SU-DHL-6 (cell line): Measurements from ENCODE around the gene PLA2G4F.

Experiments
- H2AFZ ChIP-seq: fragments of 200-600 bp; sonication (generic); 2 replicates; pipeline ENCODE4 v1.6.1; 2014; ENCODE audit warnings: low read depth, mild to moderate bottlenecking, moderate library complexity, mixed read lengths, antibody characterized with exemption, low read length; ENCODE audit not compliant: severe bottlenecking
- H3F3A ChIP-seq: fragments of 200-600 bp; shearing (Covaris generic); 2 replicates; pipeline ENCODE4 v1.6.0; 2016; ENCODE audit warnings: antibody characterized with exemption, mild to moderate bottlenecking; ENCODE audit not compliant: insufficient read depth
- H3K27ac ChIP-seq: fragments of 200-600 bp; sonication (generic); 2 replicates; pipeline ENCODE4 v1.5.1; 2016; ENCODE audit warnings: low read depth, mild to moderate bottlenecking, low read length, moderate library complexity, mixed read lengths
- H3K27me3 ChIP-seq: fragments of 200-600 bp; sonication (generic), shearing (Covaris generic); 2 replicates; pipeline ENCODE4 v1.6.0; 2014; ENCODE audit warnings: mild to moderate bottlenecking, low read length
- H3K36me3 ChIP-seq: fragments of 200-600 bp; sonication (generic); 2 replicates; pipeline ENCODE4 v1.6.1; 2014; ENCODE audit warnings: mild to moderate bottlenecking, low read length, mixed read lengths
- H3K4me2 ChIP-seq: fragments of 300-600, 200-600 bp; shearing (Covaris generic), sonication (generic); 2 replicates; pipeline ENCODE4 v1.6.0; 2014; ENCODE audit warnings: low read length, low read depth, mild to moderate bottlenecking; ENCODE audit not compliant: poor library complexity, severe bottlenecking
- H3K4me3 ChIP-seq: fragments of 200-600 bp; sonication (generic); 2 replicates; pipeline ENCODE4 v1.5.1; 2014; ENCODE audit warnings: antibody characterized with exemption, low read length, mild to moderate bottlenecking, mixed read lengths; ENCODE audit not compliant: insufficient read depth, poor library complexity, severe bottlenecking
- H3K79me2 ChIP-seq: fragments of 200-600 bp; sonication (generic); 2 replicates; pipeline ENCODE4 v1.6.1; 2014; ENCODE audit warnings: mild to moderate bottlenecking, low read length, moderate library complexity; ENCODE audit not compliant: insufficient read depth
- H3K9ac ChIP-seq: fragments of 200-600 bp; sonication (generic); 2 replicates; pipeline ENCODE4 v1.7.0; 2014; ENCODE audit warnings: mild to moderate bottlenecking, low read length
- H3K9me2 ChIP-seq: fragments of 200-600 bp; sonication (generic); replicated peaks from 2 replicates; pipeline ENCODE4 v1.6.1; 2014; ENCODE audit warnings: low read length; ENCODE audit not compliant: insufficient read depth
- H3K9me3 ChIP-seq: fragments of 200-600 bp; sonication (generic); 2 replicates; pipeline ENCODE4 v1.6.1; 2014; ENCODE audit warnings: low read length, mixed read lengths; ENCODE audit not compliant: insufficient read depth
- H4K20me1 ChIP-seq: fragments of 200-600 bp; sonication (generic); 2 replicates; pipeline ENCODE4 v1.6.1; 2014; ENCODE audit warnings: low read depth, mild to moderate bottlenecking, antibody characterized with exemption, low read length, moderate library complexity, mixed read lengths
- EZH2phosphoT487 ChIP-seq: fragments of 200-600 bp; sonication (generic), shearing (Covaris generic); conservative IDR thresholded peaks from 2 replicates; pipeline ENCODE4 v1.6.1; 2018; ENCODE audit warnings: mild to moderate bottlenecking, antibody characterized with exemption, low read length, moderate library complexity, mixed read lengths
- TF ChIP-seq, protein P1 (sequence below): fragments of 200-600 bp; sonication (generic); IDR thresholded peaks from one replicate; pipeline ENCODE4 v1.5.1; 2017; ENCODE audit warnings: antibody characterized with exemption, mild to moderate bottlenecking, low read length, moderate library complexity; ENCODE audit not compliant: insufficient read depth, poor library complexity, severe bottlenecking

Gene PLA2G4F

DNA sequence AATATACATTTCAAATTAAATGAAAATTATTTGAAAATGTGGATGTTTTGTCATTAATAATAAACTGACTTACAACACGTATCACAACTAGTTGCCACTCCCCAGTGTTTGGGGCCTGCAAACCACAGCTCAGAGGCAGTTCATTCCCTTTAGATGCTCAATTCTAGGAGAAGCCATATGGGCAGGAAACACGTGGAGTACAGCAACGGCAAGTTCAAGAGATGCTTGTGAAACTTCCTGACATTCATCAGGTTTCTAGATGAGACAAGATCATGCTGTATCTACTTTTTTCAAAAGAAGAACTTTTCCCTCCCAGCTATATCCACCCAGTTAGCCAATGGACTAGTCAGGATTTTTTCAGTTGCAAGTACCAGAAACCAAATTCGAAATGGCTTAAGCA lies 44.5 kb downstream of the PLA2G4F start:
- Histone ChIP-seq H4K20me1 (no peaks in the 10 kb centered on the region), H3K36me3 (no peaks in the 10 kb centered on the region), H3K27ac (no peak overlapping the region), H3K27me3 (no peaks in the 10 kb centered on the region), H3K9ac (no peak overlapping the region), H2AFZ (no peak overlapping the region), H3K79me2 (no peaks in the 10 kb centered on the region), H3K9me3 (no peaks in the 10 kb centered on the region), H3F3A (no peaks in the 10 kb centered on the region), H3K4me2 (no peak overlapping the region), H3K9me2 (no peaks in the 10 kb centered on the region), H3K4me3 (no peak overlapping the region)
- no peak for TF ChIP-seq EZH2phosphoT487
- TF ChIP-seq, protein P1, sequence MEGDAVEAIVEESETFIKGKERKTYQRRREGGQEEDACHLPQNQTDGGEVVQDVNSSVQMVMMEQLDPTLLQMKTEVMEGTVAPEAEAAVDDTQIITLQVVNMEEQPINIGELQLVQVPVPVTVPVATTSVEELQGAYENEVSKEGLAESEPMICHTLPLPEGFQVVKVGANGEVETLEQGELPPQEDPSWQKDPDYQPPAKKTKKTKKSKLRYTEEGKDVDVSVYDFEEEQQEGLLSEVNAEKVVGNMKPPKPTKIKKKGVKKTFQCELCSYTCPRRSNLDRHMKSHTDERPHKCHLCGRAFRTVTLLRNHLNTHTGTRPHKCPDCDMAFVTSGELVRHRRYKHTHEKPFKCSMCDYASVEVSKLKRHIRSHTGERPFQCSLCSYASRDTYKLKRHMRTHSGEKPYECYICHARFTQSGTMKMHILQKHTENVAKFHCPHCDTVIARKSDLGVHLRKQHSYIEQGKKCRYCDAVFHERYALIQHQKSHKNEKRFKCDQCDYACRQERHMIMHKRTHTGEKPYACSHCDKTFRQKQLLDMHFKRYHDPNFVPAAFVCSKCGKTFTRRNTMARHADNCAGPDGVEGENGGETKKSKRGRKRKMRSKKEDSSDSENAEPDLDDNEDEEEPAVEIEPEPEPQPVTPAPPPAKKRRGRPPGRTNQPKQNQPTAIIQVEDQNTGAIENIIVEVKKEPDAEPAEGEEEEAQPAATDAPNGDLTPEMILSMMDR: no peak

DNA sequence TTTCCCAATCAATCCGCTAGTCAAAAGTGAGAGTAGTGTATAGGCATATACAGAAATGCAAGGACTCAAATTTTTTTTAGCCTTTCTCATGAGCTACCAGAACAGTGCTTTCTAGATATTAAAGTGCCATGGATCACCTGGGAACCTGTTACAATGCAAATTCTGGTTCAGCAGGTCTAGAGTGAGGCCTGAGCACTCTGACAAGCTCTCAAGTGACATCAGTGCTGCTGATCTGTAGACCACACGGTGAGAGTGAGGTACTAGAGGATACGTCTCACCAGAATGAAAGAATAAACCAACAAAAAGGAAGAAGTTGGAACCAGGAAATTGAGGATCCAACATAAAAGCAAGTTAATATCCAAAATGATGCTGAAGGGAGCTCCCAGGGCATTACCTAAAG lies 46.1 kb downstream of the PLA2G4F start:
- Histone ChIP-seq H4K20me1 (no peaks in the 10 kb centered on the region), H3K36me3 (no peaks in the 10 kb centered on the region), H3F3A (no peaks in the 10 kb centered on the region), H3K4me3 (no peak overlapping the region), H3K27ac (no peak overlapping the region), H3K9ac (no peak overlapping the region), H3K9me2 (no peaks in the 10 kb centered on the region), H3K4me2 (no peak overlapping the region), H3K79me2 (no peaks in the 10 kb centered on the region), H3K27me3 (no peaks in the 10 kb centered on the region), H2AFZ (no peak overlapping the region), H3K9me3 (no peaks in the 10 kb centered on the region)
- no peak for TF ChIP-seq EZH2phosphoT487
- TF ChIP-seq, protein P1: no peak

GRCh38 chr15:42108806-42109205 lies 47.6 kb downstream of the PLA2G4F start:
- no peaks in the 10 kb centered on the region for H3K9me3 ChIP-seq
- no peaks in the 10 kb centered on the region for H3K27me3 ChIP-seq
- no peaks in the 10 kb centered on the region for H4K20me1 ChIP-seq
- no peaks in the 10 kb centered on the region for H3K79me2 ChIP-seq
- no peak overlapping the region for H3K9ac ChIP-seq
- H3K4me3 ChIP-seq: no peak overlapping the region
- no peaks in the 10 kb centered on the region for H3K36me3 ChIP-seq
- H2AFZ ChIP-seq: no peak overlapping the region
- H3K27ac ChIP-seq: no peak overlapping the region
- H3K4me2 ChIP-seq: no peak overlapping the region
- no peaks in the 10 kb centered on the region for H3F3A ChIP-seq
- H3K9me2 ChIP-seq: no peaks in the 10 kb centered on the region
- TF ChIP-seq, protein P1: no peak
- no peak for TF ChIP-seq EZH2phosphoT487
